LNCaP clone FGC (cell line): ENCODE measurements around the gene TIMM44.
"Not testable (repeated sequence)": the region's sequence is repeated elsewhere in the genome, so short reads cannot be mapped to it uniquely, and the experiment has no call there.

ENCODE experiments used
- DNase-seq: peaks from one replicate; pipeline ENCODE4 v3.0.0-alpha.2; 2011; ENCODE audit warnings: low read depth
- H3K4me3 ChIP-seq: 2 replicates; pipeline ENCODE4 v1.5.1; 2011; ENCODE audit warnings: mild to moderate bottlenecking, low read depth, low read length, control low read depth
- CTCF ChIP-seq: IDR thresholded peaks from 2 replicates; pipeline ENCODE4 v1.5.1; 2012; ENCODE audit warnings: mild to moderate bottlenecking; ENCODE audit not compliant: control insufficient read depth, insufficient read depth; ENCODE audit errors: extremely low read depth

TIMM44 gene

GRCh38 chr19:7962644-7963268 lies 19.3 kb upstream of the TIMM44 start:
- TF ChIP-seq CTCF = no peak
- no peak overlapping the region for H3K4me3 ChIP-seq
- no peak for DNase-seq

DNA sequence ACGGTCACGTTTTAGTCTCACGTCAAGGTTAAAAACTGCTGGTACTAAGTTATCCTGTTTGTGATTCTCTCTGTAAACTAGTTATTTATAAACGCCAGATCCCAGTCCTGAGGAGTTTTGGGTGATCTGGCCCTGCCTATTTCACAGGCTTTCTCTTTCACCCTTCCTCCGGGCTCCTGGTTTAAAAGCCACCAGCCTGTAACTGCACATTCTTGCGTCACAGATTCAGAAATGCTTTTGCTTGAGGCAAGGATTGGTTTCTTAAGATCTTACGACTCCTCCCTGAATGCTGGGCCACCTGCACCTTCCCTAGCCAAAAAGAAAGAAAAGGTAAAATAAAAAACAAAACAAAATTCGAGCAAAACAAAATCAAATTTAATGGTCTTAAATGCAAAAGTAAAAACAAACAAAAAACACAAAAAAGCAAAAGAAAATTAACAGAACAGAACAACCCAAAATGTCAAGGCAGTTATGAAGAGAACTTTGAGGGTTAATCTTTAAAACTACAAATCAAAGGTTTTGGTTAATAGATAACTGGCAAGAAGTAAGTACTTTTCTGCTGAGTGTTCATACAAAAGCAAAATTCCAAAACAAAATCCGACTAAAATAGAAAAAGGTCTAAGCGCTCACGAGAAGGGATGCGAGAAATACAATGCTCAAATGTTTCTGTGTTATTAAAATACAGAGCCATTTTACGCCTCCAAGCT lies 18.6 kb upstream of the TIMM44 start:
- DNase-seq = no peak
- TF ChIP-seq CTCF = no peak
- no peak overlapping the region for H3K4me3 ChIP-seq

DNA sequence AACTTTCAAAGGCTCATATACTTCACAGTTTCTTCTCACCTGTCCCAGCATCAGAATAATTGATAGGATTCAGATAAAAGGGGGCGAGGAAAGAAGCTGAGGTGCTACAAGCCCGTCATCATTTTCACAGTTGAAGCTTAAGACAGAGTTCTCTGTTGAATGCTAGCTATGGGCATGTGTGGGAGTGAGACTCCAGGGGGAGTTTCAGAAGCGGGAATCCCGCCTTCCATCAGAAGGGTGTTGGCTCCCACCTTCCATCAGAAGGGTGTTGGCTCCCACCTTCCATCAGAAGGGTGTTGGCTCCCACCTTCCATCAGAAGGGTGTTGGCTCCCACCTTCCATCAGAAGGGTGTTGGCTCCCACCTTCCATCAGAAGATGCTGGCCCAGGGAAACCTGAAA lies 17.6 kb upstream of the TIMM44 start:
- H3K4me3 ChIP-seq, DNase-seq: not testable (repeated sequence)

DNA sequence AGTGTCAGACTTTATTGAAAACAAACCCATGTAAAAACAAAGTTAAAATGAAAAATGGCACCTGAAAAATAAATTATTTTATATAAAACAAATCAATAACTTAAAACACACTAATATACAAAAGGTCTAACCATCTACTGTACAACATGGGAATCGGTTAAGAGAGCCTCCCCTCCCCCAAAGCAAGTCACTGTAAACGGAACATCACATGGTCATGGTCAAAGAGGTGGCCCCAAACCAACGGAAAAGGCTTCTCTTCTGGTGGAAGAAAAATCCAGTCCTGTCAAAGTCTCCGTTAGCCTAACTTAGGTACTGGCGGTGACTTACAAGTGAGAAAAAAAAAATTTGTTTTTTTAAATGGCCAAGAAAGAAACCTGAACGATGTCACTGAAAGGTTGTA lies 15.7 kb upstream of the TIMM44 start:
- TF ChIP-seq CTCF = no peak
- no peak for DNase-seq
- no peak overlapping the region for H3K4me3 ChIP-seq

DNA sequence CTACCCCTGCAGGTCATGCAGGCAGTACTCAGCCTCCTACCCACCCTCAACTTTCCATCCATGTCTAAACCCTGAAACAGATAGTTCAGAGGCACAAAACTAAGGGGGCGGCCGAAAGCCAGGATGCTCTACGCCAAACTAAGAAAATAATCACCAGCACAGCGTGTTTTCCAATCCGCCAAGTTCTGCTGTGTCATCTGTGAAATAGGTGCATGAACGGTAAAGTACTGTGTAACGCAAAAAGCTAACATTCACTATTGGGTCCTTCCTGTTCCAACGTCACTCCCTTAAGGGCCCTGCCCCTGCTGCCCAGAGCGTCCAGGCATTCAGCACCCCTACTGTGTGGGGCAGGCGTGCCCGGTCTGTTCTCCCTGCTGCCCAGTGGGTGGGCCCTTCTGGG lies 12.2 kb upstream of the TIMM44 start:
- no peak overlapping the region for H3K4me3 ChIP-seq
- DNase-seq = no peak
- TF ChIP-seq CTCF = no peak

DNA sequence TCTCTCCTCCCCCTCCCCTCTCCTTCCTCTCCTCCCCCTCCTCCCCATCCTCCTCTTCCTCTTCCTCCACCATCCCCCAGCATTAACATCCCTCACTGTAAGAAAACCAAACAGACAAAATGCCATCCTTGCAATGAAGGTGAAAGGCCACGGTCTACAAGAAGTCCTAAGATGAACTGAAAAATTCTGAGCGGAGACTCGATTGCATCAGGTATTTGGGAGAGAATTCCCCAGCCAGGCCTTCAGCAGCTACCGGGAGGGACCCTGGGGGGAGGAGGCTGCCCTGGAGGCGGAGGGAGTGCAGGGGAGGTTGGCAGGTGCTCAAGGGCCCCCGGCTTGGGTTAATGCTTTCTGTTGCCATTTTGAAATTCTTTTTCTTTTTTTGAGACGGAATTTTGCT lies 10.1 kb upstream of the TIMM44 start:
- no peak for DNase-seq
- TF ChIP-seq CTCF = no peak
- H3K4me3 ChIP-seq = no peak overlapping the region

GRCh38 chr19:7953060-7953459 lies 9.6 kb upstream of the TIMM44 start:
- DNase-seq = no peak
- no peak for TF ChIP-seq CTCF
- H3K4me3 ChIP-seq = no peak overlapping the region
